ENCODE measurements around the gene SPESP1.

SPESP1 gene

DNA sequence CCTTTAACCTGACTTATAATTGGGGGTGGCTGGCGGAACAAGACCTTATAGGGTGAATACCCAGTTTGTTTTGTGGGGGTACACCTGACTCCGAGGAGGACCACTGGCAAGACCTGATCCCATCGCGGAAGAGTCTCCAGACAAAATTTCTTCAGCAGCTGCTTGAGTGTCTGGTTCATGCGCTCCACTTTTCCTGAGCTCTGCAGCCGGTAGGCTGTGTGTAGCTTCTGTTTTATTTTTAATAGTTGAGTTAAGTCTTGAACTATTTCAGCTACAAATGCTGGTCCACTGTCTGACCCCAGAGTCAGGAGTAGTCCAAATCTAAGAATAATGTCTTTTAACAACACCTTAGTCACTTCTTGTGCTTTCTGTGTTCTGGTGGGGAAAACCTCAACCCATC, 63.0 kb downstream of the SPESP1 start:
- DNase-seq = no peak

- no peak for DNase-seq
These were observed 63.8 kb downstream of the SPESP1 start for GRCh38 chr15:68994149-68994548.

DNA sequence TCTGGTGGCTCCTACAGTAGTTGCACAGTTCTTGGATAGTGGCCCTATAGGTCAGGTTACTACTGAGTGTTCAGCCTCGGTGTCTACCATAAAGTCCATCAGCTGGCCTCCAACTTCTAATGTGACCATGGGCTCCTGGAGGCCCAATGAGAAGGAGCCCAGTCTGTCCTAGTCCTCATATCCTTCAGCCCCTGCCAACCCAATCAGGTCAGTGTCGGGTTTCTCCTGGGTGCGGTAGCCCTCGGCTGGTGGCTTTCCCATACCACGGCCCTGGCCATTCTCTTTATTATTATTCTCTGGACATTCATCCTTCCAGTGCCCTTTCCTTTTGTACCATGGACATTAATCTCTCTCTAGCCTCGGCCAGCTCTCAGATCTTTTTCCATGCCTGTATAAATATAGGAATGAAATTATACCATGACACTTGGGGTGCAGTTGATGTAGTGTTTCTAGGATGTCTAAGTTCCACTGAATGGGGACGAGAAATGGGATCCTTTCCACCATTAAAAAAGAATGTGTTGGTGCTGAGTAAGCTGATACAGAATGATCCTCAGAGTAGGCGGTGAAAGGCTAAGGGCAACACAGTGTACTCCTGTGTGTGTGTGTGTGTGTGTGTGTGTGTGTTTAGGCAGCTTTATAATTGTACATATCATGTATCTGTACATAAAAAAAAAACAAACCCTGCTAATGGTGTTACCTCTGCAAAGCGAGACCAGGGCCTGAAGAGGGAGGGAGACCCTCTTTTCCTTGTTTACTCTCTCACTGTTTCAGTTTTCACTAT, 64.8 kb downstream of the SPESP1 start:
- DNase-seq = no peak
